KOPT-K1 (cell line): Measurements from ENCODE around the gene SLC35F4.

Source experiments
- H3K27ac ChIP-seq: fragments of 200-600 bp; sonication (generic); 2 replicates; pipeline ENCODE4 v1.5.1; 2016; ENCODE audit warnings: antibody characterized with exemption, mild to moderate bottlenecking, low read depth, low read length; ENCODE audit not compliant: poor library complexity, severe bottlenecking
- H3K36me3 ChIP-seq: fragments of 200-600 bp; sonication (generic); 2 replicates; pipeline ENCODE4 v1.5.1; 2017; ENCODE audit warnings: antibody characterized with exemption, mild to moderate bottlenecking, low read length, moderate library complexity; ENCODE audit not compliant: insufficient read depth
- H3K9me3 ChIP-seq: fragments of 200-600 bp; sonication (generic); 2 replicates; pipeline ENCODE4 v1.5.1; 2017; ENCODE audit warnings: antibody characterized with exemption, low read length, mild to moderate bottlenecking; ENCODE audit not compliant: insufficient read depth, poor library complexity, severe bottlenecking

SLC35F4 gene

DNA sequence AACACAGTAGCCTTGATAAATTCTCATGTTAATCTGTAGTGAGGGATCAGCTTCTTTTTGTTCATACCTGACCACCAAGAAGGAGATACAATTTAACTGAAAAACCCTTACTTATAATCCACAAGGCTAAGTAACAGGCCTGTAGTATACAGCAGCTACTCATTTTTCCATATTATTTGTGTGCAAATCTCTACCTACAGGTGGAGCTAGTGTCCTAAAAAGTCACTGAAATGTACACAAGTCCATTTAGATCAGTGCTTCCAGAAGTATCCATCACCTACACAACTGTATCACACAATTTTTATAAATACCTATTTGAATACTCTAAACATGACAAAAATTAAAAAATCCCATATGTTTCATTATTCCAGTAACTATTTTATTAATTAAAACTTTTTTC lies 173.2 kb downstream of the SLC35F4 start:
- Histone ChIP-seq H3K36me3 (no peaks in the 10 kb centered on the region), H3K27ac (no peak overlapping the region), H3K9me3 (no peaks in the 10 kb centered on the region)

DNA sequence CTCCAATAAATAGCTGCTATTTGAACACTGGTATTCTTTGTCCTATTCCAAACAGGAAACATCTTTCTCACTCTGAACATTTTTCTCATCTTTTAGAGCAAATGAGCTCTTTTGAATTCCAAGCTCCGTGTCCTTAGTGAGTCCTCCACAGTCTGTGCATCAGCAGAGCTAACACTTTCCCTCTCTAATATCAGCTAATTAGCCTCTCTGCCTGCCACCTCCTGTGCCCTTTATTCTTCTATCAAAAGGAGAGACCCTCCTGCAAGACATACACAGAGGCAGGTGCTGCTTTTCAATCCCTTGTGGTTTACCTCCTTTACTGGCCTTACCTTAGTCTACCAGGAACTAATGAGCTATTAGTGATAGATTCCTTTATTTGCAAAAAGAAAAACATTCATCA lies 178.5 kb downstream of the SLC35F4 start:
- Histone ChIP-seq H3K27ac (no peak overlapping the region), H3K36me3 (no peaks in the 10 kb centered on the region), H3K9me3 (no peaks in the 10 kb centered on the region)

DNA sequence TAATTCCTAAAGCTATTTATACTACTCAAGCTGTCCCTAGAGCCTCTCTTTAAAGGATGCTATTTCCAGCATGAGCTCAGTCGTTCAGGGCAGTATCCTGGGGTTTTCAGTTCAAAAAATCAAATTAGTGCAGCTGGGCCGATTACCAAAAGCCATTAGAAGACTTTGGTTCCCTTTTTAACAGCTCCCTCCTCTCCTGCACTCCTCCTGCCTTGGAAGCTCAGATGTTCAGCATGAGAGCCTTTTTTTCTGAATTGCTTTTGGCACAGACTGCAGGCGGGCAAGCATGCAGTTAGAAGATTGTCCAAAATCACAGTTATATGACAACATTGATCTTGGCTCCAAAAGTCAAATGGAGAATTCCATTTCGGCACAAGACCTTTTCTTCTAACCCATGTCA lies 179.6 kb downstream of the SLC35F4 start:
- Histone ChIP-seq H3K9me3 (no peaks in the 10 kb centered on the region), H3K36me3 (no peaks in the 10 kb centered on the region), H3K27ac (no peak overlapping the region)

DNA sequence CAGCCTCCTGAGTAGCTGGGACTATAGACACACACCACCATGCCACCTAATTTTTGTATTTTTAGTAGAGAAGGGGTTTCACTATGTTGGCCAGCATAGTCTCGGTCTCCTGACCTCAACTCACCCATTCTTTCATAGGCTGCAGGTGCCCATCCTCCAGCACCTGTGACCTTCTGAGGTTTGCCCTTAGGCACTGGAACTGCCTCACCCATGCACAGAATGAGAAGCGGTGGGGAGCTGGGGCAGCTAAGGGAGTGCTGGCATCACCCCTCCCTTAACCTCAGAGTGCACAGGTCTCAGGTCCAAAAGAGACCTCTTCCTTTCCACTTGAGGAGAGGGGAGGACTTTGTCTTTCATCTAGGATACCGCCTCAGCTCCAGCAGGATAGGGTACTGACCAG lies 194.9 kb downstream of the SLC35F4 start:
- Histone ChIP-seq H3K27ac (no peak overlapping the region), H3K9me3 (no peaks in the 10 kb centered on the region), H3K36me3 (no peaks in the 10 kb centered on the region)

DNA sequence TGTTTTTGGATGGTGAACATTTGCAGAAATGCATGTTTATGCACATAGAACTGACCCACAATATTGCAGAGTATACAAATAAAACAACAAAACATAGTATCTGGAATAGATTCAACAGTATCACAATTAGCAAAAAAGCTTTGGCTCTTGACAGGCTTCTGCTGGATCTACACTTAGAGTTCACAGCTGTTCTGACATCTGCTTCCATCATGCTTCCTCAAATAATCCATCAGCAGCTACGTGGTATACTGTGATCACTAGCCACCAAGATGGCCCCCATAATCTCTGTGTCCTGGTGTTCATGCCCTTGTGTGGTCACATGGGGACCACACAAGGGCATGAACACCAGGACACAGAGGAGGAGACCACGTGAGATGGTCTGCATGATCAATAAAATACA lies 205.7 kb downstream of the SLC35F4 start:
- Histone ChIP-seq H3K9me3 (no peaks in the 10 kb centered on the region), H3K36me3 (no peaks in the 10 kb centered on the region), H3K27ac (no peak overlapping the region)

DNA sequence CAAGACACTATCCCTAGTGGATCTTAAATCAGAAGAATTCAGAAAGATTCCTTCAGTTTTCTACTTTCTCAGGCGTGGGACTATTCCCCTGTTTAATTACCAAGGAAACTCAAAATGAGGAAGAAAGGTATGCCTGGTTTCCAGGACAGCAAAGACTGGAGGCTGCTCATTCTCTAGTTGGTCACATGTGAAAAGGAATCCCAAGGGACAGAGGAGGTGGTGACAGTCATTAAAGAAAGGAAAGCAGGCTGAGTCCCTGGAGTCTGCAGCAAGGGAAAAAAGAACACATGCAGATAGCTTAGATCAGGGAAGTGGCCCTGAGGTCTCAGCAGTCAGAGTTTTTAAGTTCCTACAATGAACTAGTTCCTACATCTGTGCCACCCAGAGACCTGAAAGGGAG lies 206.8 kb downstream of the SLC35F4 start:
- H3K9me3 ChIP-seq: no peaks in the 10 kb centered on the region
- no peaks in the 10 kb centered on the region for H3K36me3 ChIP-seq
- no peak overlapping the region for H3K27ac ChIP-seq

DNA sequence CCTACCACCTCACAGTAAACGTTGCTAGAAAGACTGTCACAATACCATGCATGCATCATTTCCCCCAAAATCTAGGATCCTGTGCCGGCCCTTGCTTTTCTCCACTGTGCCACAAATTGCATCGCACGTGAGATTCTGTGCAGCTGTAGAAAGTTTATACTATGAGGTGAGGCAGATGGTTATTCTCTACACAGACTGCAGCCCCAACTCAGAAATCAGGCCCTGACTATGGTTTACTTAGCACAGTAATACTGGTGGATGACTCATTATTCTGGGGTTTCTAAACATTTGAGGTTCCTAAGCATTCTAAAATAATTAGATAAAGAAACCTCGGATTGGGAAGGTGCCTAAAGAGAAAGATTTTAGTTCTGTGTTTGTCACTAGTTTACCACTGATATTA lies 208.4 kb downstream of the SLC35F4 start:
- Histone ChIP-seq H3K27ac (no peak overlapping the region), H3K36me3 (no peaks in the 10 kb centered on the region), H3K9me3 (no peaks in the 10 kb centered on the region)

DNA sequence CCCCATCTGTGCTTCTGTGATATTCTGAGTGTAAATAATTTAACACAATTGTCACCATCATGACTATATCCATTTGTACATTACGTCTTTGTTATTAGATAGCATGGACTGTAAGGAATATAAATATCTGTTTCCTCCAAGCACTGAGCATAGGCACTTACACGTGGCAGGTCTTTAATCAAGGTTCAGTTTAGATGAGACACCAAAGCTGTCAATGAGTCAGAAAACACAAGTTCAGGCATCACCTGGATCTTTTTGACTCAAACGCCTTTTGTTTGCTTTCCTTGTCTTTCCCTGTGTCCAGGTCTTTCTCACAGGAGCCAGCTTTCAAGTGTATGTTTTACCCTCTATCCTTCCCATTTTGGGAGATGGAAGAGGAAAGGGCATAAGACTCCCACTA lies 209.0 kb downstream of the SLC35F4 start:
- no peaks in the 10 kb centered on the region for H3K9me3 ChIP-seq
- H3K36me3 ChIP-seq: no peaks in the 10 kb centered on the region
- H3K27ac ChIP-seq: no peak overlapping the region

DNA sequence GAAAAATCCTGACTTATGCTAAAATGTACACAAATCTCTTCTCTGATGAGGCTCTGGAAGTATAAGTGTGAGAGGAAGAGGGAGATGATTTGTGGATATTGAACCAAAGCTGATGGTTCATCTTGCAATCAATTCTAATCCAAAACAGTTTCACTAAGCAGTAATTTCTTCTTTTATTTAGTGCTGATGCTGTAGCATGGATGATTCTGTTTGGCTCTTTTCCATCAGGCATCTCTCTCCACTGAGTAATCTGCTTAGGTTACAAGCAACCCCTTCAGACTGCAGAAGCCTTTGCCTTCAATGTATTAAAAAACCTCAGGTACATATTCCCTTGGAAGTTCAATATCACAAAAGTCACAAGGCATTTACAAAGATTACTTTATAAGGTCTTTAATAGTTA lies 213.1 kb downstream of the SLC35F4 start:
- H3K9me3 ChIP-seq: no peaks in the 10 kb centered on the region
- no peak overlapping the region for H3K27ac ChIP-seq
- H3K36me3 ChIP-seq: no peaks in the 10 kb centered on the region

DNA sequence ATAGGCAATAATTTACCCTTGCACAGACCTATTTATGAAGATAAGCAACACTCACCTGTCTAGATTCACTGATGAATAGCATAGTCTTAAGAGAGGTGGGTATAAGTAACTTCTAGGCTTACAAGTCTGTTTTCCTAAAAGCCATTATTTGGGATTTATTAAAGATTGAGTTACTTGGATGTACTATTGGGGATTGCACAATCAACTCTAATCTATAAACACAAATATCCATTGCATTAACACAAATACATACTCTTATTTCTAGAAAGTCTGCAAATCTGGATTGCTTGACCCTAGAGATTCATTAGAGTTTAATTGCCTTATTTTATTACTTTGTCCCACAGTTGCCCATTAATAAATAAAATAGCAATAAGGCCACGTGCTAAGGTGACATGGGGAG lies 224.1 kb downstream of the SLC35F4 start:
- Histone ChIP-seq H3K9me3 (no peaks in the 10 kb centered on the region), H3K36me3 (no peaks in the 10 kb centered on the region), H3K27ac (no peak overlapping the region)

DNA sequence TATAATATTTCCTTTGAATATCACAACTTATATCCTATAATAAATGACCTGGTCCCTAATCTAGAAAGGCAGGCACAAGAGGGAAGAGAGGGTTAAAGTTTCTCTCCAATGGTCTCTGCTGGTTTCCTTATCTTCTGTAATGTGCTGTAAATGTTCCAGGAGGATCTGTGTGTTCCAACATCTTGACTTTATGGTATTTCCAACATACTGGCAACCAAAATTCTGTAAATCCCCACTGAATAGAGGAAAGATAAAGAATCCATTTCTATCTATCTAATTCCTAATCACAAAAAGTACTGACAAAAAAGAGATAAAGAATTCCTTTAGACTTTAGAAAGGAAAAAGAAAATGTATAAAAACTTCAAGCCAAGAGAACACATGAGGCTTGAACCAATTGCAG lies 225.9 kb downstream of the SLC35F4 start:
- Histone ChIP-seq H3K36me3 (no peaks in the 10 kb centered on the region), H3K27ac (no peak overlapping the region), H3K9me3 (no peaks in the 10 kb centered on the region)

DNA sequence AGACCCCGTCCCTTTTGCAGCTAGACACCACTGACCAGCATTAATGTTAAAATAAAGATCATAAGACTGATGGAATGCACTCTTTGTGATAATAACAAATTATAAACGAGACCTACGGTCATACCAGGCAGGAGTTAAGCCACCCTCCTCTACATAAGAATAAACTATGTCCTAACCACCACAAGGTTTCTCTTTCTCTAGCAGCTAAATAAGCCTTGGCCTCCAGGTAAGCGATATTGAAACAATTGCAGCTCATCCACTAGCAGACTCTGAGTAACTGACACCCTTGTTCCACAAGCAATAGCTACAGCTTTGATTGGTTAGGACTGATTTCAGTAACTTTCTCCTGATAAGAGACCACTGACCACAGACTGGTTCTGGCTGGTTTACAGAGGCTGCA lies 228.0 kb downstream of the SLC35F4 start:
- H3K36me3 ChIP-seq: no peaks in the 10 kb centered on the region
- H3K27ac ChIP-seq: no peak overlapping the region
- H3K9me3 ChIP-seq: no peaks in the 10 kb centered on the region

DNA sequence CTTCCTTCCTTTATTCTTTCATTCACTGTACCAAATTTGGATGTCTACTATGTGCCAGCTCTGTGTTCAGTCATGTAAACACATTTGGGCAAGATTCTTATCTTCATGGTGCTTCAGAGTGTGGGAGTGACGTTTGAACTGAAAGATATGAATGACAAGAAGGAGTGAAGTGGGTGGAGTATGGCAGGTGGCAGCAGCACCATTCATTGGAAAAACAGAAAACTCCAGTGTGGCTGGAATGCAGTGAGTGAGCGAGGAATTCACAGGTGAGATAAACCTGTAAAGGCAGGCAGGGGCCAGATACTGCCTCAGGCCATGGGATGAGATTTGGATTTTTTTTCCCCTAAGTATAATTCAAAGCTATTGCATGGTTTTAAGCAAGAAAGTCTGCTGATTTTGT lies 231.6 kb downstream of the SLC35F4 start:
- H3K27ac ChIP-seq: no peak overlapping the region
- no peaks in the 10 kb centered on the region for H3K36me3 ChIP-seq
- H3K9me3 ChIP-seq: no peaks in the 10 kb centered on the region

DNA sequence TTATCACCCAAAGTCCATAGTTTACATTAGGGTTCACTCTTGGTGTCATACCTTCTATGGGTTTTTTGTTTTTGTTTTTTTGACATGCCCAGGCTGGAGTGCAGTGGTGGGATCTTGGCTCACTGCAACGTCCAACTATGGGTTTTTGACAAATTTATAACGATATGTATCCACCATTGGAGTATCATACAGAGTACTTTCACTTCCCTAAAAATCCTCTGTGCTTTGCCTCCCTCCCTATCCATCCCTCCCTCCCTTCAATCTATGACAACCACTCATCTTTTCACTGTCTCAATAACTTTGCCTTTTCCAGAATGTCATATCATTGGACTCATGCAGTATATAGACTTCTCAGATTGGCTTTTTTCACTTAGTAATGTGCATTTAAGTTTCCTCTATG lies 233.2 kb downstream of the SLC35F4 start:
- H3K36me3 ChIP-seq: no peaks in the 10 kb centered on the region
- no peaks in the 10 kb centered on the region for H3K9me3 ChIP-seq
- H3K27ac ChIP-seq: no peak overlapping the region

DNA sequence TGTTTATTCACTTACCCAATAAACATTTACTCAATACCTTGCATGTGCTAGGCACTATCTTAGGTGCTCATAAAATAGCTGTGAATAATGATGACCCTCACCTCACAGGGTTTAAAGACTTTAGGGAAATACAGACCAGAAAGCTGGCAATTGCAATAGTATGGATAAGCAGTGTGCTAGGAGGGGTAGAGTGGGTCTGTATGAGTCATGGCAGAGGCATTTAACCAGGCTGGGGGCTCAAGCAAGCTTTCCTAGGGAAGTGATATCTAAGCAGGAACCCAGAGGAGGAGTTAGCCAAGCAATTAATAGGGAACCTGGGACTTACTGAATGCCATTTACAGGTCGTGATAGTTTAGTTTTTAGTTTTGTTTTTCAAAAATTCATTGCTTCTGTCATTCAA lies 248.4 kb downstream of the SLC35F4 start:
- Histone ChIP-seq H3K36me3 (no peaks in the 10 kb centered on the region), H3K27ac (no peak overlapping the region), H3K9me3 (no peaks in the 10 kb centered on the region)

DNA sequence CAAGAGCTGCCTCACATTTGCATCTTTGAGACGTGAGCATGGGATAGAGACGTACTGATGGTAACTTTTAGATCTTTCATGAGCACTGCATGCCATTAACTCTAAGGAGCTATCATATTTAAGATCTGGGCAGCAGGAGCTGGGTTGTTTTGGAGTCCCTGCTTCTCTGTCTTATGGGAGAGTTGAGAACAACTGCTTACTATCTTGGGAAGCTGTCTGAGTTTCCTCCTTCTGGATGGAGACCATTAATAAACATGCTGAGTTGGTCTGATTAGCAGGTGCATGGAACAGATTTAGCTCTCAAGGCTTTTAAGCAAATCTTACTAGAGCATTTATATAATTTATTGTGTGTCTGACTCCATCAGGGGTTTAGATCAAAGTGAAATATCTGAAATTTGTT lies 252.9 kb downstream of the SLC35F4 start:
- Histone ChIP-seq H3K9me3 (no peaks in the 10 kb centered on the region), H3K36me3 (no peaks in the 10 kb centered on the region), H3K27ac (no peak overlapping the region)

DNA sequence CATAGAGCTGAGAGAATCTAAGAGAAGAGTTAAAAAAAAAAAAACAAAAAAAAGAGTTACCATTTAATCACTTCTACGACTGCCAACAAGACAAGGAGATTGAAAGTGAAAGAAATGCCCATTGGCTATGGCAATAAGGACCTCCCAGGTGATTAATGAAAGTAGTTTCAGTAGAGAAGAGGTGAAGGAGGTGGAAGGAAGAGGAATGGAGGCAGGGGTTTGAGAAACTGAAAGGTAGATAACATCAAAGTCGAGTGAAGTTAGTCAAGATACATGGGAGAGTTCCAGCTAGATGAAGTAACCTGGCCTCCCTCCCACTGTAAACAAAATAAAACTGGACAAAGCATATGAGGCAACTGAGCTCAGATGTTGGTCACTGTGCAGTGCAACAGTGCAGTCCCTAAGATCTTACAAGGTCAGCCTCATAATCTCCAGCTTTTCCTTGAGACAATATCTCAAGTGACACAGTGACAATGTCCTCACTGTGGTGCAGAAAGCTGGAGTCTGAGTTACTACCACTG lies 254.3 kb downstream of the SLC35F4 start:
- H3K9me3 ChIP-seq: no peaks in the 10 kb centered on the region
- no peak overlapping the region for H3K27ac ChIP-seq
- H3K36me3 ChIP-seq: no peaks in the 10 kb centered on the region
